WTC11 (cell line): ENCODE measurements around the gene GTSE1. TPM values are rescaled to one million over a fixed set of nuclear protein-coding genes. Genes with fewer than 3 reads are reported as not detected.

Experiments
- ATAC-seq: fragments of 200-7000 bp; cut with Tn5 transposase; 2 replicates; pipeline ENCODE4 v1.10.0; 2021; ENCODE audit warnings: mild to moderate bottlenecking, moderate library complexity
- CTCF ChIA-PET: fragments of 300-600 bp; sonication (Branson Sonifier 250); formaldehyde crosslinking; loops from one replicate; lab custom pipeline; 2021; ENCODE audit warnings: antibody characterized with exemption; lab: Charles Lee
- POLR2A ChIA-PET: fragments of 350-600 bp; sonication (Branson Sonifier 250); formaldehyde crosslinking; loops from one replicate; lab custom pipeline; 2021; ENCODE audit warnings: antibody characterized with exemption; lab: Charles Lee
- DNase-seq: peaks from one replicate; pipeline ENCODE4 v3.0.0; 2021; ENCODE audit warnings: low spot score
- H3K27ac Mint-ChIP-seq: 2 replicates; pipeline ENCODE4 v1.8.0; 2021; ENCODE audit warnings: mixed read lengths
- H3K27me3 Mint-ChIP-seq: 2 replicates; pipeline ENCODE4 v1.8.0; 2021; ENCODE audit warnings: low read depth, mild to moderate bottlenecking, moderate library complexity, mixed read lengths
- H3K36me3 Mint-ChIP-seq: 2 replicates; pipeline ENCODE4 v1.8.0; 2021; ENCODE audit warnings: mixed read lengths
- H3K4me1 Mint-ChIP-seq: 2 replicates; pipeline ENCODE4 v1.8.0; 2022; ENCODE audit warnings: mixed read lengths
- H3K4me3 Mint-ChIP-seq: 2 replicates; pipeline ENCODE4 v1.8.0; 2021; ENCODE audit warnings: mild to moderate bottlenecking, moderate library complexity, mixed read lengths
- H3K9me3 Mint-ChIP-seq: 2 replicates; pipeline ENCODE4 v1.8.0; 2021; ENCODE audit warnings: mixed read lengths
- AR ChIP-seq: fragments of 250-450 bp; sonication (Bioruptor Pico); IDR thresholded peaks from 2 replicates; pipeline ENCODE4 v1.9.0; 2021; ENCODE audit warnings: mild to moderate bottlenecking
- ELF4 ChIP-seq: sonication (generic); formaldehyde crosslinking; IDR thresholded peaks from 2 replicates; pipeline ENCODE4 v1.8.1; 2022; ENCODE audit warnings: low read depth, mild to moderate bottlenecking, moderate library complexity, missing genetic modification reagents
- EMX1 ChIP-seq: fragments of 250-450 bp; sonication (Bioruptor Pico); IDR thresholded peaks from 2 replicates; pipeline ENCODE4 v1.8.0; 2021; ENCODE audit warnings: mild to moderate bottlenecking
- ETV6 ChIP-seq: sonication (generic); formaldehyde crosslinking; IDR thresholded peaks from 2 replicates; pipeline ENCODE4 v1.8.1; 2022; ENCODE audit warnings: mild to moderate bottlenecking, missing genetic modification reagents
- FOXK1 ChIP-seq: sonication (generic); formaldehyde crosslinking; IDR thresholded peaks from 2 replicates; pipeline ENCODE4 v1.8.0; 2022; ENCODE audit warnings: mild to moderate bottlenecking, moderate library complexity, missing genetic modification reagents
- IRF1 ChIP-seq: sonication (generic); formaldehyde crosslinking; IDR thresholded peaks from 2 replicates; pipeline ENCODE4 v1.8.0; 2023; ENCODE audit warnings: missing genetic modification reagents
- SOX15 ChIP-seq: fragments of 250-450 bp; sonication (Bioruptor Pico); IDR thresholded peaks from 2 replicates; pipeline ENCODE4 v1.9.0; 2021; ENCODE audit warnings: mild to moderate bottlenecking
- TEAD1 ChIP-seq: sonication (generic); formaldehyde crosslinking; IDR thresholded peaks from 2 replicates; pipeline ENCODE4 v1.8.0; 2022; ENCODE audit warnings: mild to moderate bottlenecking, missing genetic modification reagents
- TP53 ChIP-seq: sonication (generic); formaldehyde crosslinking; IDR thresholded peaks from 2 replicates; pipeline ENCODE4 v1.8.1; 2023; ENCODE audit warnings: mild to moderate bottlenecking, missing genetic modification reagents
- ZNF396 ChIP-seq: fragments of 250-450 bp; sonication (Bioruptor Pico); IDR thresholded peaks from 2 replicates; pipeline ENCODE4 v1.8.0; 2021; ENCODE audit warnings: mild to moderate bottlenecking, moderate library complexity, borderline replicate concordance
- ZNF416 ChIP-seq: fragments of 250-450 bp; sonication (Bioruptor Pico); IDR thresholded peaks from 2 replicates; pipeline ENCODE4 v1.9.0; 2021; ENCODE audit warnings: mild to moderate bottlenecking, inconsistent platforms
- total RNA-seq: library from RNA; stranded (reverse); gene quantifications from 3 replicates; pipeline ENCODE4 v1.2.3, GENCODE V29; 2021
- TF ChIP-seq, protein P1 (sequence below): sonication (generic); formaldehyde crosslinking; IDR thresholded peaks from 2 replicates; pipeline ENCODE4 v1.8.1; 2023; ENCODE audit warnings: mild to moderate bottlenecking, missing genetic modification reagents
- TF ChIP-seq, protein P2 (sequence below): sonication (generic); formaldehyde crosslinking; IDR thresholded peaks from 2 replicates; pipeline ENCODE4 v1.8.1; 2022; ENCODE audit warnings: low read depth, mild to moderate bottlenecking, moderate library complexity, missing genetic modification reagents, borderline replicate concordance
- TF ChIP-seq, protein P3 (sequence below): sonication (generic); formaldehyde crosslinking; IDR thresholded peaks from 2 replicates; pipeline ENCODE4 v1.8.1; 2023; ENCODE audit warnings: mild to moderate bottlenecking, moderate library complexity, missing genetic modification reagents
- TF ChIP-seq, protein P4 (sequence below): fragments of 250-450 bp; sonication (Bioruptor Pico); IDR thresholded peaks from 2 replicates; pipeline ENCODE4 v1.8.0; 2021; ENCODE audit warnings: mild to moderate bottlenecking

Gene GTSE1
- total RNA-seq, 1 experiment from 2014 or later, result 56.1 TPM

- TF ChIP-seq ZNF416 (CRISPR knock-in tag) (no peak), SOX15 (CRISPR knock-in tag) (no peak), AR (CRISPR knock-in tag) (no peak), ETV6 (CRISPR knock-in tag) (no peak), TEAD1 (CRISPR knock-in tag) (no peak), FOXK1 (CRISPR knock-in tag) (no peak), EMX1 (no peak), ZNF396 (CRISPR knock-in tag) (no peak), TP53 (no peak), ELF4 (no peak)
- TF ChIP-seq, protein P1, sequence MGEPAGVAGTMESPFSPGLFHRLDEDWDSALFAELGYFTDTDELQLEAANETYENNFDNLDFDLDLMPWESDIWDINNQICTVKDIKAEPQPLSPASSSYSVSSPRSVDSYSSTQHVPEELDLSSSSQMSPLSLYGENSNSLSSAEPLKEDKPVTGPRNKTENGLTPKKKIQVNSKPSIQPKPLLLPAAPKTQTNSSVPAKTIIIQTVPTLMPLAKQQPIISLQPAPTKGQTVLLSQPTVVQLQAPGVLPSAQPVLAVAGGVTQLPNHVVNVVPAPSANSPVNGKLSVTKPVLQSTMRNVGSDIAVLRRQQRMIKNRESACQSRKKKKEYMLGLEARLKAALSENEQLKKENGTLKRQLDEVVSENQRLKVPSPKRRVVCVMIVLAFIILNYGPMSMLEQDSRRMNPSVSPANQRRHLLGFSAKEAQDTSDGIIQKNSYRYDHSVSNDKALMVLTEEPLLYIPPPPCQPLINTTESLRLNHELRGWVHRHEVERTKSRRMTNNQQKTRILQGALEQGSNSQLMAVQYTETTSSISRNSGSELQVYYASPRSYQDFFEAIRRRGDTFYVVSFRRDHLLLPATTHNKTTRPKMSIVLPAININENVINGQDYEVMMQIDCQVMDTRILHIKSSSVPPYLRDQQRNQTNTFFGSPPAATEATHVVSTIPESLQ (CRISPR knock-in tag), result no peak
- TF ChIP-seq, protein P2, sequence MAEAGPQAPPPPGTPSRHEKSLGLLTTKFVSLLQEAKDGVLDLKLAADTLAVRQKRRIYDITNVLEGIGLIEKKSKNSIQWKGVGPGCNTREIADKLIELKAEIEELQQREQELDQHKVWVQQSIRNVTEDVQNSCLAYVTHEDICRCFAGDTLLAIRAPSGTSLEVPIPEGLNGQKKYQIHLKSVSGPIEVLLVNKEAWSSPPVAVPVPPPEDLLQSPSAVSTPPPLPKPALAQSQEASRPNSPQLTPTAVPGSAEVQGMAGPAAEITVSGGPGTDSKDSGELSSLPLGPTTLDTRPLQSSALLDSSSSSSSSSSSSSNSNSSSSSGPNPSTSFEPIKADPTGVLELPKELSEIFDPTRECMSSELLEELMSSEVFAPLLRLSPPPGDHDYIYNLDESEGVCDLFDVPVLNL, result no peak
Measured at GRCh38 chr22:46352276-46352675, 55.6 kb downstream of the GTSE1 start (continued).

- TF ChIP-seq ZNF396 (CRISPR knock-in tag) (no peak), IRF1 (CRISPR knock-in tag) (no peak)
- TF ChIP-seq, protein P3, sequence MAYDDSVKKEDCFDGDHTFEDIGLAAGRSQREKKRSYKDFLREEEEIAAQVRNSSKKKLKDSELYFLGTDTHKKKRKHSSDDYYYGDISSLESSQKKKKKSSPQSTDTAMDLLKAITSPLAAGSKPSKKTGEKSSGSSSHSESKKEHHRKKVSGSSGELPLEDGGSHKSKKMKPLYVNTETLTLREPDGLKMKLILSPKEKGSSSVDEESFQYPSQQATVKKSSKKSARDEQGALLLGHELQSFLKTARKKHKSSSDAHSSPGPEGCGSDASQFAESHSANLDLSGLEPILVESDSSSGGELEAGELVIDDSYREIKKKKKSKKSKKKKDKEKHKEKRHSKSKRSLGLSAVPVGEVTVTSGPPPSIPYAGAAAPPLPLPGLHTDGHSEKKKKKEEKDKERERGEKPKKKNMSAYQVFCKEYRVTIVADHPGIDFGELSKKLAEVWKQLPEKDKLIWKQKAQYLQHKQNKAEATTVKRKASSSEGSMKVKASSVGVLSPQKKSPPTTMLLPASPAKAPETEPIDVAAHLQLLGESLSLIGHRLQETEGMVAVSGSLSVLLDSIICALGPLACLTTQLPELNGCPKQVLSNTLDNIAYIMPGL (CRISPR knock-in tag), result no peak
- TF ChIP-seq, protein P4, sequence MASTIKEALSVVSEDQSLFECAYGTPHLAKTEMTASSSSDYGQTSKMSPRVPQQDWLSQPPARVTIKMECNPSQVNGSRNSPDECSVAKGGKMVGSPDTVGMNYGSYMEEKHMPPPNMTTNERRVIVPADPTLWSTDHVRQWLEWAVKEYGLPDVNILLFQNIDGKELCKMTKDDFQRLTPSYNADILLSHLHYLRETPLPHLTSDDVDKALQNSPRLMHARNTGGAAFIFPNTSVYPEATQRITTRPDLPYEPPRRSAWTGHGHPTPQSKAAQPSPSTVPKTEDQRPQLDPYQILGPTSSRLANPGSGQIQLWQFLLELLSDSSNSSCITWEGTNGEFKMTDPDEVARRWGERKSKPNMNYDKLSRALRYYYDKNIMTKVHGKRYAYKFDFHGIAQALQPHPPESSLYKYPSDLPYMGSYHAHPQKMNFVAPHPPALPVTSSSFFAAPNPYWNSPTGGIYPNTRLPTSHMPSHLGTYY (CRISPR knock-in tag), result no peak
- H3K4me1 Mint-ChIP-seq, result no peaks in the 10 kb centered on the region
- peak overlapping the region; percentile 72; the same call in 1 of the 2 replicates for H3K27ac Mint-ChIP-seq
- no peak for DNase-seq
- ChIA-PET POLR2A (no interaction called here), CTCF (interaction anchor here (1.4 to 3.1 kb wide), 2 partner anchors 15 to 190 kb away, joined by 4 to 15 read pairs; no protein-coding TSS in a partner anchor)
- peaks cover 52% of the 10 kb centered on the region for H3K36me3 Mint-ChIP-seq
- no peaks in the 10 kb centered on the region for H3K9me3 Mint-ChIP-seq
- no peaks in the 10 kb centered on the region for H3K27me3 Mint-ChIP-seq
- ATAC-seq, result no peak
- H3K4me3 Mint-ChIP-seq, result no peak overlapping the region
Measured at GRCh38 chr22:46352691-46353386, 56.2 kb downstream of the GTSE1 start.
